ENCODE results near the gene HOXA2.

DNA sequence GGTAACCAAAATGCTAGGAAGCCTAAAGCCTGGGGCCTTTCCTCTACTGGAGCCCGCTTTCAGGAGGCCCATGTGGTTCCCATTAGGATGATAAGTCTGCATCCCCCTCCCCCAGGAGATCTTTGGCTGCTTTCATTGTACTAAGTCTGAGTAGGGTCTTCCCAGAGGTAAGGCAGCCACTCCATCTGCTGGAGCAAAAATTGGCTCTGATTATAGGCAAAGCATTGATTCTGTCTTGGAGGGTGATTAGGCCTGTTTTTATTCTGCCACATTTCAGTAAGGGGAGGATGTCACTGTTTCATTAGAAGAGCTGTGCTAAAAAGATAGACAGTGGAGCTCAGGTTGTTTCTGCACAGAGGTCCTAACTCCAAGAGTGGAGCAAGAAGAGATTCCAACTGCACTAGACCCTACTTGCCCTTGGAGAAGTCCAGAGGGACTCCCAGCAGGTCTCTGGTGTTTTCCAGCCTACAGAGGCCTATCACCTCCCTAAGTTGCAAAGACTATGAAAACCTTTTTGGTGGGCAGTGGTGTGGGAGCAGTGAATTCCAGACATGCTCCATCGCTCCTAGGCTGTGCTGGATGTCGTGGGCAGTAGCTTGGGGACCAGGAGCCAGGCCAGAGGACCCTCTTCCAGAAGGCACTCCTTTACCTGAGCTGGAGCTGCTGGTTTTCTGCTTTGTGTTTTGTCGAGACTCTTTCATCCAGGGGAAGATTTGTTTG, 7.1 kb upstream of the HOXA2 start:
- no peak for TF ChIP-seq GATA2 (IDR thresholded peaks at IDR 0.05; ENCODE audit: low read depth, low read length)
- TF ChIP-seq GATA3 (IDR thresholded peaks at IDR 0.05; ENCODE audit: low read depth, low read length): no peak
